KMS-11 (cell line): ENCODE measurements around the gene DIRAS2.

Experiments
- H2AFZ ChIP-seq: fragments of 200-600 bp; sonication (generic); 2 replicates; pipeline ENCODE4 v1.6.1; 2016; ENCODE audit warnings: antibody characterized with exemption, mixed run types, low read depth
- H3K27ac ChIP-seq: fragments of 200-600 bp; sonication (generic); 2 replicates; pipeline ENCODE4 v1.6.1; 2016; ENCODE audit warnings: mild to moderate bottlenecking, mixed run types
- H3K27me3 ChIP-seq: fragments of 200-600 bp; sonication (generic); 2 replicates; pipeline ENCODE4 v1.6.1; 2017; ENCODE audit warnings: mild to moderate bottlenecking, low read depth, mixed run types, moderate library complexity; ENCODE audit not compliant: insufficient read depth
- H3K36me3 ChIP-seq: fragments of 200-600 bp; sonication (generic); 2 replicates; pipeline ENCODE4 v1.6.1; 2017; ENCODE audit warnings: mild to moderate bottlenecking, mixed run types; ENCODE audit not compliant: insufficient read depth
- H3K4me1 ChIP-seq: fragments of 200-600 bp; sonication (generic); 2 replicates; pipeline ENCODE4 v1.6.1; 2016; ENCODE audit warnings: mild to moderate bottlenecking, low read depth, mixed run types; ENCODE audit not compliant: poor library complexity, severe bottlenecking
- H3K4me2 ChIP-seq: fragments of 200-600 bp; sonication (generic); 2 replicates; pipeline ENCODE4 v1.7.0; 2016; ENCODE audit warnings: mild to moderate bottlenecking, mixed run types
- H3K4me3 ChIP-seq: fragments of 200-600 bp; sonication (generic); IDR thresholded peaks from 2 replicates; pipeline ENCODE4 v1.6.1; 2017; ENCODE audit warnings: low read depth, low read length, mixed read lengths; ENCODE audit not compliant: insufficient read depth
- H3K79me2 ChIP-seq: fragments of 200-600 bp; sonication (generic); 2 replicates; pipeline ENCODE4 v1.6.1; 2016; ENCODE audit warnings: low read depth, mixed run types; ENCODE audit not compliant: insufficient read depth
- H3K9ac ChIP-seq: fragments of 200-600 bp; sonication (generic); 2 replicates; pipeline ENCODE4 v1.6.1; 2016; ENCODE audit warnings: mild to moderate bottlenecking, mixed run types
- H4K20me1 ChIP-seq: fragments of 200-600 bp; sonication (generic); 2 replicates; pipeline ENCODE4 v1.6.1; 2016; ENCODE audit warnings: mild to moderate bottlenecking, mixed run types; ENCODE audit not compliant: insufficient read depth
- TF ChIP-seq, protein P1 (sequence below): fragments of 200-600 bp; sonication (generic); conservative IDR thresholded peaks from 2 replicates; pipeline ENCODE4 v1.6.1; 2017; ENCODE audit warnings: low read depth, mild to moderate bottlenecking, antibody characterized with exemption, low read length, moderate library complexity, mixed read lengths

Gene DIRAS2

DNA sequence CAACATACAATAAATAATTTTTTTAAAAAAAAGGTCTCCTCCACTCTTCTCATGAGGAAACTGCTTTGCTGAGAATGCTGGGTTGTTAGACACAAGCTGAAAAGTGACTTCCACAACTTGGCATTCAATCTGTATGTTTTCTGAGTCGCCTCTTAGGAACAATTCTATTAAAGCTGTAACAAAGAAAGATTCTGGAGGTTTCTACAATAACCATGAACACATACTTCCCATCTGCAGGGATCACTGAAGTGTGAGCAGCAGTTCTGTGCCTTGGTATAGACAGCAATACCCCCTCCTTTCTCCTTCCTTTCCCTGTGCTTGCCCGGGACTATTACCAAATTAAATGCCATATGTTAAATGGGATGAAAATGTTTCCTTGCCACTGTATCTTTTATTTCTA, 1.5 kb downstream of the DIRAS2 start:
- no peak overlapping the region for H3K27ac ChIP-seq

DNA sequence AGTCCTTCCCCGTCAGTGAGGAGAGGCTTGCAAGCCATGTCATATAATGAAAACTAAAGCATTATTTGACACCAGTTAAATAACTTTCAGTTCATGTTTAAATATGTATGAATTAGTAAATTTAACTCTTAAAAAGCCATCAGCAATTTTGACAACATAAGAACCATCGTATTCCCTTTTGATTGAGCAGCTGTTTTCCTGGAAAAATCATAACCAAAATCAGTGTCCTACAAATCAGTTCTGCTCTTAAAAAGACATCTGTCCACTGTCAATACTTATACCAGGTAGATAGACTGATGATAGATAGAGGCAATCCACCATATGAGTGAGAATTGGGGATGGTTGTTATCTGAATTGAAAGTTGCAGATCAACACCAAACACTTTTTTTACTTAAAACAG, 2.3 kb downstream of the DIRAS2 start:
- H3K36me3 ChIP-seq = no peaks in the 10 kb centered on the region
- no peak overlapping the region for H3K4me2 ChIP-seq
- H3K79me2 ChIP-seq = no peaks in the 10 kb centered on the region
- H3K27me3 ChIP-seq = no peaks in the 10 kb centered on the region
- TF ChIP-seq, protein P1, sequence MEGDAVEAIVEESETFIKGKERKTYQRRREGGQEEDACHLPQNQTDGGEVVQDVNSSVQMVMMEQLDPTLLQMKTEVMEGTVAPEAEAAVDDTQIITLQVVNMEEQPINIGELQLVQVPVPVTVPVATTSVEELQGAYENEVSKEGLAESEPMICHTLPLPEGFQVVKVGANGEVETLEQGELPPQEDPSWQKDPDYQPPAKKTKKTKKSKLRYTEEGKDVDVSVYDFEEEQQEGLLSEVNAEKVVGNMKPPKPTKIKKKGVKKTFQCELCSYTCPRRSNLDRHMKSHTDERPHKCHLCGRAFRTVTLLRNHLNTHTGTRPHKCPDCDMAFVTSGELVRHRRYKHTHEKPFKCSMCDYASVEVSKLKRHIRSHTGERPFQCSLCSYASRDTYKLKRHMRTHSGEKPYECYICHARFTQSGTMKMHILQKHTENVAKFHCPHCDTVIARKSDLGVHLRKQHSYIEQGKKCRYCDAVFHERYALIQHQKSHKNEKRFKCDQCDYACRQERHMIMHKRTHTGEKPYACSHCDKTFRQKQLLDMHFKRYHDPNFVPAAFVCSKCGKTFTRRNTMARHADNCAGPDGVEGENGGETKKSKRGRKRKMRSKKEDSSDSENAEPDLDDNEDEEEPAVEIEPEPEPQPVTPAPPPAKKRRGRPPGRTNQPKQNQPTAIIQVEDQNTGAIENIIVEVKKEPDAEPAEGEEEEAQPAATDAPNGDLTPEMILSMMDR = no peak
- H2AFZ ChIP-seq = no peak overlapping the region
- no peaks in the 10 kb centered on the region for H4K20me1 ChIP-seq
- H3K9ac ChIP-seq = no peak overlapping the region
- H3K4me1 ChIP-seq = no peaks in the 10 kb centered on the region
- no peak overlapping the region for H3K27ac ChIP-seq
- no peak overlapping the region for H3K4me3 ChIP-seq

More for the DNA sequence above, 1.5 kb downstream of the DIRAS2 start:
- H3K36me3 ChIP-seq = no peaks in the 10 kb centered on the region
- no peak overlapping the region for H3K9ac ChIP-seq
- TF ChIP-seq, protein P1 = no peak
- no peaks in the 10 kb centered on the region for H4K20me1 ChIP-seq
- H3K79me2 ChIP-seq = no peaks in the 10 kb centered on the region
- peaks cover under 1% of the 10 kb centered on the region for H3K4me1 ChIP-seq
- no peak overlapping the region for H2AFZ ChIP-seq
- H3K4me2 ChIP-seq = no peak overlapping the region
- H3K4me3 ChIP-seq = no peak overlapping the region
- no peaks in the 10 kb centered on the region for H3K27me3 ChIP-seq

DNA sequence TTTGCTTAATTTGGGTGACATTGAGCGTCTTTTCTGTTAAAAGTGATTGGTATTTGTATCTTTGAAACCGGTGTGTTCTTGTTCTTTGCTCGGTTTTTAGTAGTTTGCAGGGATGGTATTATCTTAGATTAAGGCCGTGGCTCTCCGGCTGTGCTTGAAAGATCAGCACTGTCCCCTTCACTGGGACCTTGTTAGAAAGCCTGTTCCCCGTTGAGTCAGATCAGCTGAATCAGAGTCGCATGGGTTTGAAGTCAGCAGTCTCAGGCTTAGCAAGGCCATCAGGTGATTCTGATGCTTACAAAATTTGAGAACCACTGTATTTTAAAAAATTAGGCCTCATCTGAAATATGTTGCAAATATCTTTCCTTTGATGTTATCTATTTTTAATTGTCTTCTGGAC, 5.0 kb downstream of the DIRAS2 start:
- Histone ChIP-seq H3K9ac (no peak overlapping the region), H3K79me2 (no peaks in the 10 kb centered on the region), H3K4me3 (no peak overlapping the region), H4K20me1 (no peaks in the 10 kb centered on the region), H3K4me1 (no peaks in the 10 kb centered on the region), H3K27ac (no peak overlapping the region), H3K4me2 (no peak overlapping the region), H3K27me3 (no peaks in the 10 kb centered on the region), H3K36me3 (no peaks in the 10 kb centered on the region), H2AFZ (no peak overlapping the region)
- TF ChIP-seq, protein P1 = no peak

DNA sequence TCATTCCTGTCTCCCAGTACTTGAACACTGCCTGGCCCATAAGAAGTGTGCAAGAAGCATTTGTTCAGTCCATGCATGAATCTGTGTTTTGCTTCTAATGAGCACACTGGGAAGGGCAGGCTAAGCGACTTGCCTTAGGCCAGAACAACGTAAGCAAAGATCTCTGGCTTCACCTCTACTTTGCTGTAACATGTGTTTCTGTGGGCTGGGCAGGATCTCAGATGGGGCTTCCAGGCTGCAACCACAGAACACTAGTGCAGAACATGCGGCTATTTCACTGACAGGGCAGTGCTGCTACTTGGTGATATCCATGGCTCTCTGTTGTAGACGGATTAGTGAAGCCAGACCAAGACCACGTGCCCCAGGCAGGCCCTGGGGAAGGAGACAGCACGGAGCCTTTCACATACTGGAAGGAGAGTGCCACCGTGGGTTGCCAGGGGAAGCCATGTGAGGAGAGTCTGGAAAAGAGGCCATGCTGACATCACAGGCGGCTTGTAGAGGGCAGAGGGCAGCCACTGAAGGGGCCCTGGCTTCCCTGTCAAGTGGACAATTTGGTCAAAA, 9.9 kb downstream of the DIRAS2 start:
- Histone ChIP-seq H3K4me1 (no peaks in the 10 kb centered on the region), H3K4me2 (no peak overlapping the region), H4K20me1 (no peaks in the 10 kb centered on the region), H3K27ac (no peak overlapping the region), H2AFZ (no peak overlapping the region), H3K79me2 (no peaks in the 10 kb centered on the region), H3K9ac (no peak overlapping the region), H3K4me3 (no peak overlapping the region), H3K27me3 (no peaks in the 10 kb centered on the region), H3K36me3 (no peaks in the 10 kb centered on the region)
- TF ChIP-seq, protein P1 = no peak

DNA sequence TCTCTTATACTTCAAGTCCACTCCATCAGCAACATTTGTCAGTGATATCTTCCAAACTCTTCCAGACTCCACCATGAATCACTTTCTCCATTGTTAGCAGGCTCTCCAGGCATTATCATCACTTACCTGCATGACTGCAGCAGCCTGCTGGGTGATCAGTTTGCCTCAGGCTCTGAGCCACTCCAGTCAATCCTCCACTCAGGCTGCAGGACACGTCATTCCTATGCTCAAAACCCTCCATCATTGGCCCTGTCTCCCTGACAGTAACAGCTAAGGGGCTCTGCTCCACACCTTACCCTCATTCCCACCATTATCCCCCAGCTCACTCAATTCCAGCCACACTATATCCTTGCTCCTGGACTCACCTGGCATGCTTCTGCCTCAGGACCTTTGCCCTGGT, 10.7 kb downstream of the DIRAS2 start:
- Histone ChIP-seq H3K79me2 (no peaks in the 10 kb centered on the region), H2AFZ (no peak overlapping the region), H3K9ac (no peak overlapping the region), H3K4me1 (no peaks in the 10 kb centered on the region), H3K36me3 (no peaks in the 10 kb centered on the region), H3K27me3 (no peaks in the 10 kb centered on the region), H3K4me3 (no peak overlapping the region), H3K27ac (no peak overlapping the region), H3K4me2 (no peak overlapping the region), H4K20me1 (no peaks in the 10 kb centered on the region)
- TF ChIP-seq, protein P1 = no peak
